ENCODE measurements around the gene SPANXN4.

SPANXN4 gene

GRCh38 chrX:143025628-143026027 lies at the start of gene SPANXN4:
TSS of gene SPANXN4 (plus strand) at chrX:143025928. CDS start at chrX:143026015, 87 bp downstream.
- DNase-seq: no peak

GRCh38 chrX:142977128-142977914 lies 48.4 kb upstream of the SPANXN4 start:
- DNase-seq: no peak

GRCh38 chrX:142978130-142978684 lies 47.5 kb upstream of the SPANXN4 start:
- DNase-seq: no peak

GRCh38 chrX:142982679-142983078 lies 43.0 kb upstream of the SPANXN4 start:
- DNase-seq: no peak

- no peak for DNase-seq
Observed at GRCh38 chrX:142994988-142995387, 30.7 kb upstream of the SPANXN4 start.

GRCh38 chrX:142998447-142999198 lies 27.1 kb upstream of the SPANXN4 start:
- no peak for DNase-seq

GRCh38 chrX:142999199-142999701 lies 26.5 kb upstream of the SPANXN4 start:
- DNase-seq: no peak

GRCh38 chrX:143002206-143002605 lies 23.5 kb upstream of the SPANXN4 start:
- DNase-seq: no peak

- DNase-seq: no peak
Observed at GRCh38 chrX:143017272-143017671, 8.5 kb upstream of the SPANXN4 start.

- no peak for DNase-seq
Observed at GRCh38 chrX:143027275-143027674, 1.5 kb downstream of the SPANXN4 start.

- no peak for DNase-seq
Observed at GRCh38 chrX:143047511-143047910, 21.8 kb downstream of the SPANXN4 start.

- no peak for DNase-seq
Observed at GRCh38 chrX:143058120-143058519, 32.4 kb downstream of the SPANXN4 start.

GRCh38 chrX:143081231-143081630 lies 55.5 kb downstream of the SPANXN4 start:
- no peak for DNase-seq

GRCh38 chrX:143082537-143082936 lies 56.8 kb downstream of the SPANXN4 start:
- DNase-seq: no peak

All from islet precursor cell (in vitro differentiated cells).